Measurements from ENCODE around the gene ENAH. TPM values are rescaled to one million over a fixed set of nuclear protein-coding genes. Genes with fewer than 3 reads are reported as not detected.

The ENAH gene
- total and polyA plus RNA-seq, 9 of the 15 experiments (the other 6 are each of a cell fraction or from before 2014, with no cell fraction given), result 0.03 to 1.2 (median 0.15) TPM

DNA sequence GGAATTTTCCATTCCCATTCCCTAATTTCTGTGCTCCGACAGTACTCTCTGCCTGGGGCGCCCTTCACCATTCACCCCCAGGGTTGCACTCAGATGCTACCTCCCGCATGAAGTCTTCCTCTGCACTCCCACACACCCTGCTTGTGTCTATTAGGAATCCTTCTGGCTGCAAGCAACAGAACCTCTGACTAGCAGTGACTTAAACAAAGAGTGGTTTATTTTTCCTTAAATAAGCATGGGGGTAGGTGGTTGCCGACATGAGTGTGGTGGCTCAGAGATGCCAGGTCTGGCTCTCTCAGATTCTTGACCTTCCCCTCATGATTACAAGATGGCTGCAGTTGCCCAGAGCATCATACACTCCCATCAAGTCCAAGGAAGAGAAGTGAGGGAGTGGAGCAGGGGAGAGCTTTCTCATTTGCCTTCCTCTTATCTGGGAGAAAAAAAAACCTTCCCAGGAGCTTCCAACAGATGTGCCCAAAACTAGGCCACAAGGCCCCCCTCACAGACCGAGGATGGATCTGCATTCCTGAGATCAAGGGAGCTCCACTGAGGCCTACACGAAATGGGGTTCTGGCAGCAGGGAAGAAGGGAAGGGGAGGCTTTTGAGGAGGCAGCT lies 175.5 kb downstream of the ENAH start:
- Histone ChIP-seq H3K9me1 (ENCODE audit: control insufficient read depth, insufficient read depth, low read length) (no peaks in the 10 kb centered on the region), H3K36me3 (ENCODE audit: control insufficient read depth, insufficient read depth, low read length) (no peaks in the 10 kb centered on the region), H4K20me1 (replicated peaks; ENCODE audit: control insufficient read depth, insufficient read depth, low read length) (0 out of 2 replicates have a peak, but pooled peaks cover 7% of the 10 kb centered on the region), H3K4me3 (no peak overlapping the region), H3K27me3 (ENCODE audit: control insufficient read depth in 2 of 2, insufficient read depth in 2 of 2, low read length in 2 of 2) (peaks cover 30 to 54% of the 10 kb centered on the region in 2 experiments), H3K9me3 (replicated peaks; ENCODE audit: control insufficient read depth, insufficient read depth, low read depth, low read length) (no peaks in the 10 kb centered on the region), H3K9ac (ENCODE audit: insufficient read depth in 1 of 2, low read depth in 2 of 2, low read length in 2 of 2) (peak overlapping the region in 1 of 2 experiments; percentile 65; a peak in 1 of 4 replicates), H3K27ac (ENCODE audit: extremely low read depth, low read depth, low read length) (no peak overlapping the region), H2AFZ (ENCODE audit: low read depth, low read length) (no peak overlapping the region), H3K4me1 (replicated peaks in 1 of 2; ENCODE audit: control insufficient read depth in 2 of 2, insufficient read depth in 2 of 2, low read length in 2 of 2) (peaks cover 0 to 8% of the 10 kb centered on the region in 2 experiments; a peak in 3 of 5 replicates), H3K79me2 (ENCODE audit: control insufficient read depth, insufficient read depth, low read length) (no peaks in the 10 kb centered on the region), H3K4me2 (ENCODE audit: insufficient read depth, low read length) (no peak overlapping the region)
- FAIRE-seq (no peak), DNase-seq (ENCODE audit: extremely low read depth in 1 of 4, low spot score in 3 of 4) (no peak), ATAC-seq (no peak)
- TF ChIP-seq RBM25 (IDR thresholded peaks at IDR 0.05; ENCODE audit: low read depth, low read length, severe bottlenecking) (peak; percentile 71), ZNF75A (CRISPR knock-in tag; IDR thresholded peaks at IDR 0.05) (peak; percentile 98), GTF2E2 (tag; IDR thresholded peaks at IDR 0.05) (peak; percentile 47; the same call in 1 of the 2 replicates)
- TF ChIP-seq, protein P1, sequence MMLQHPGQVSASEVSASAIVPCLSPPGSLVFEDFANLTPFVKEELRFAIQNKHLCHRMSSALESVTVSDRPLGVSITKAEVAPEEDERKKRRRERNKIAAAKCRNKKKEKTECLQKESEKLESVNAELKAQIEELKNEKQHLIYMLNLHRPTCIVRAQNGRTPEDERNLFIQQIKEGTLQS (IDR thresholded peaks at IDR 0.05), result no peak
- TF ChIP-seq, protein P1 (CRISPR knock-in tag; conservative IDR thresholded peaks at IDR 0.05), result no peak
- ChIA-PET POLR2A (interaction anchor here (0.6 to 1.1 kb wide), 3 partner anchors 9 to 495 kb away, joined by 3 to 5 read pairs (median 4); partner anchors contain the start of gene SRP9), CTCF (ENCODE audit: low intra/inter-chr PET ratio) (interaction anchor here (0.6 to 4.3 kb wide), 8 partner anchors 11 to 510 kb away, joined by 3 to 133 read pairs (median 4); no protein-coding TSS in a partner anchor)
- 18% methylated on average over 6 of the region's 6 CpGs for WGBS (ENCODE audit: insufficient coverage, low coverage, missing lambda C conversion rate)
- intact Hi-C loops (cut with micrococcal nuclease), result no loop called here
- in situ Hi-C loops (cut with MboI), result loop anchor here (5.0 to 10.0 kb wide), 5 partner anchors 300 to 717 kb away; partner anchors contain the start of gene SRP9
- BruUV-seq (replicated peaks), result no TSS peak
